GM19351 (cell line): ENCODE data around the gene CDH4.
"Not testable (repeated sequence)": the region's sequence is repeated elsewhere in the genome, so short reads cannot be mapped to it uniquely, and the experiment has no call there.

Experiments used
- ATAC-seq: cut with Tn5 transposase; IDR thresholded peaks from one replicate; pipeline ENCODE4 v1.9.1; 2021; ENCODE audit warnings: mild to moderate bottlenecking, moderate library complexity; ENCODE audit not compliant: unreplicated experiment

CDH4 gene

DNA sequence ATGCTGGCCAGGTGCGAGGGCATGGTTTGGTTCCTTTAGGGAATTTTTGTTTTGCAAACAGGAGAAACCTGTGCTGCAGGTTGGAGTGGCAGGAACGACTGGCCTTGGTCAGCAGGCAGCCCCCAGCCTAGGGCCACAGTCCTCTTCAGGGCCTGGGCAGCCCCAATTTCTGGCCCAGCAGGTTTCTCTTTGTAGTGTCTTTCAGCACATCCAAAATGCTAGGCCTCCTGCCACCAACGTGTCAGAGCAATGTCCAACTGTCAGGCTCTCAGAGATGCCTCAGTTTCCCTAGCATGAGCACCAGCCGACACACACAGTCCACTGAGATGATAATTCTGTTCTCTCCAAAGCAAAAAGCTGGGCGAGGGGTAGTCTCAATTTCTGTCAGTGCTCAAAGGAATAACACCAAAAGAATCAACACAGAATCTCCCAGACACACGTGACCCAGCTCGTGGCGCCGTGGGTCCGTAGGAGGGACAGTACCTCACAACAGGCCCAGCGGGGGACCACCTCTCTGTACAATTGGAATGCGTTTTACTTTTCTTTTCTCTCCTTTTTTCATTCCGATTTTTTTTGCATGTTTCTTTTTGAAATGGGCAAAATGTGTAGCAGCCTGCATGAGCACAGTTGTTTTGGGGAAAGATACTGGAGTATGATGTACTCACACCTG lies 687.8 kb downstream of the CDH4 start:
- no peak for ATAC-seq

DNA sequence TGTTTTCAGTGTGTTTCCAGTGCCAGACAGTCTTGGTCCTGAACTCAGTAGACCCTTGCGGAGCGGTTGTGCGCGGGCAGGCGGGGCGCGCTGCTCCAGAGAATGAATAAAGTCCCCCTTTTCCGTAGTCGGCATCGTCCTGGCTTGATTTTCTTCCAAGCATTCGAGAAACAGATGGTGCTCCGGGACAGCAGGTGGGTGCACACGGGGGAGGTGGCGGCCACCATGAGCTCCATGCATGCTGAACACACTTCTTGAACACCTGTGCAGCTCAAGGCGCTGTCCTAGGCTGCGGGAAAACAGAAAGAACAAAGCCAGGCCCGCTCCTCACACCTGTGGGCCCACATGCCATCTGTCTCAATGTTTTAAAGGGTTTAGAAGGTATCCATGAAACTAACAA lies 688.4 kb downstream of the CDH4 start:
- ATAC-seq: no peak

DNA sequence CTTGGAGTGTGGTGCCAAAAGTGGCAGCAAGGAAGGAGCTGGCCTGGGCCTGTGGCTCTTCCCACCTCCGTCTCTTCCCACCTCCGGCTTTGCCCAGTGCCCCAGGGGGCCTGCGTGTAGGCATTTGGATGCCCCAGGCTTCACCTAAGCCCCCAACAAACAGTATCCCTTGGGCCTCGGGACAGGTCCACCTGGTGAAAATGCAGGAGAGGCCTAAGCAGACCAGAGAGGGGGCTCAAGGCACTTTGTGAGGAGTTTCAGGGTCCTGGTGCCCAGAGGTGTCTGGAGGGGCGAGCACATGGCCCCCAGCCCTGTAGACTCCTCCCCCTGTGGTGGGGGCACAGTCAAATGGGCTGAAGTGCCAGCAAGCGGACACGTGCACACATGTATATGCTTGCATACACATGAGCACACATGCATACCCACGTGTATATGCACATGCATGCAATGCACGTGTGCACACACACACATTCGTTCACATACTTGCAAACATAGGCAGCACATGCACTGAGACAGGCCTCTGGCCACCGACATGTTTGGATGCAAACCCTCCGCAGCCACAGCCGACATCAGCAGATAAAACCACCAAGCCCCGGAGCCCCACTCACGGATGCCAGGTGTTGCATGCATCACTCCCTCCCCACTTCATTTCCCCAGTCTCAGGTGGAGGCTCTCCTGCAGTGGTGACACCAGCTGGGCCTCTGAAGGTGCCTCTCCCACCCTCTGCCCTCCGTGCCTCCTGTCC lies 689.1 kb downstream of the CDH4 start:
- no peak for ATAC-seq

GRCh38 chr20:61941721-61942405 lies 689.8 kb downstream of the CDH4 start:
- ATAC-seq: no peak

DNA sequence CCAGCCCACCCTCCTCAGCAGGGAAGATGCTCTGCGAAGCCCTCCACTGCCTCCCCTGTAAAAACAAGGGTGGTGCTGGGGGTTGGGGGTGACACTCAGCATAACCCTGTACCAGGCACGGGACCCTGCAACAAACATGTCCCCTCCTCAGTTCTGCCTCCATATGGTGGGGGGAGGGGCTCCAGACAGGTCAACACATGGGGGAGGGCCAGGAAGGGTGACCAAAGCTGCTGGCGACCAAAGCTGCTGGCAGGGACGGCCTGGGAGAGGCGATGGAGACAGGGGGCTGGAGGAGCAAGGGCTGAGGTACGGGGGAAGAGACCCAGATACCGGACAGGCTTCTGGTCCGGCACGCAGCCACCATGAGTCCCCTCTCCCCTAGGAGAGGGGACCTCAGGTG lies 690.5 kb downstream of the CDH4 start:
- no peak for ATAC-seq

DNA sequence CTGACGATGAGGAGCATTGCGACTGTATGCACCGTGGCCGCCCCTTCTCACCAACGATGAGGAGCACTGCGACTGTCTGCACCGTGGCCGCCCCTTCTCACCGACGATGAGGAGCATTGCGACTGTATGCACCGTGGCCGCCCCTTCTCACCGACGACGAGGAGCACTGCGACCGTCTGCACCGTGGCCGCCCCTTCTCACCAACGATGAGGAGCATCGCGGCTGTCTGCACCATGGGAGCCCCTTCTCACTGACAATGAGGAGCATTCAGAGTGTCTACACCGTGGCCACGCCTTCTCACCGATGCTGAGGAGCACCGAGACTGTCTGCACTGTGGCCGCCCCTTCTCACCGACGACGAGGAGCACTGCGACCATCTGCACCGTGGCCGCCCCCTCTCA lies 692.9 kb downstream of the CDH4 start:
- ATAC-seq: not testable (repeated sequence)

DNA sequence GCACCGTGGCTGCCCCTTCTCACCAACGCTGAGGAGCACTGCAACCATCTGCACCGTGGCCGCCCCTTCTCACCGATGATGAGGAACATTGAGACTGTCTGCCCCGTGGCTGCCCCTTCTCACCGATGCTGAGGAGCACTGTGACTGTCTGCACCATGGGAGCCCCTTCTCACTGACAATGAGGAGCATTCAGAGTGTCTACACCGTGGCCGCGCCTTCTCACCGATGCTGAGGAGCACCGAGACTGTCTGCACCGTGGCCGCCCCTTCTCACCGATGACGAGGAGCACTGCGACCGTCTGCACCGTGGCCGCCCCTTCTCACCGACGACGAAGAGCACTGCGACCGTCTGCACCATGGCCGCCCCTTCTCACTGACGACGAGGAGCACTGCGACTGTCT lies 693.4 kb downstream of the CDH4 start:
- ATAC-seq: not testable (repeated sequence)

GRCh38 chr20:61948056-61948455 lies 696.0 kb downstream of the CDH4 start:
- ATAC-seq: not testable (repeated sequence)

DNA sequence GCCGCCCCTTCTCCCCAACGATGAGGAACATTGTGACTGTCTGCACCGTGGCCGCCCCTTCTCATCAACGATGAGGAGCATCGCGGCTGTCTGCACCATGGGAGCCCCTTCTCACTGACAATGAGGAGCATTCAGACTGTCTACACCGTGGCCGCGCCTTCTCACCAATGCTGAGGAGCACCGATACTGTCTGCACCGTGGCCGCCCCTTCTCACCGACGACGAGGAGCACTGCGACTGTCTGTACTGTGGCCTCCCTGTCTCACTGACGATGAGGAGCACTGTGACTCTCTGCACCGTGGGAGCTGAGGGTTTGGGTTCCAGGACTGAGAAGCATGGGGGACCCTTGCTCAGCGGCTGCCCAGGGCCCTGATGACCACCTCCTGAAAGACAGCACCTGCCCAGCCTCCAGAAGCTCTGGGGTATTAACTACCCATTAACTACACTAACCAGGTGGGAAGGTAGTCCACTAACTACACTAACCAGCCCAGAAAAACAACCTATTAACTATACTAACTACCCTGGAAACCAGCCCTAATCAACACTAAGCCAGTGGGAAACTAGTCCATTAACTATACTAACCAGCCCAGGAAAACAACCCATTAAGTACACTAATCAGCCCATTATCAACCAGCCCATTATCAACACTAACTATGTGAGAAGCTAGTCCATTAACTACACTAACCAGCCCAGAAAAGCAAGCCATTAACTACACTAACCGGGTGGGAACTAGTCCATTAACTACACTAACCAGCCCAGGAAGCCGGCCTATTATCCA lies 696.7 kb downstream of the CDH4 start:
- no peak for ATAC-seq

DNA sequence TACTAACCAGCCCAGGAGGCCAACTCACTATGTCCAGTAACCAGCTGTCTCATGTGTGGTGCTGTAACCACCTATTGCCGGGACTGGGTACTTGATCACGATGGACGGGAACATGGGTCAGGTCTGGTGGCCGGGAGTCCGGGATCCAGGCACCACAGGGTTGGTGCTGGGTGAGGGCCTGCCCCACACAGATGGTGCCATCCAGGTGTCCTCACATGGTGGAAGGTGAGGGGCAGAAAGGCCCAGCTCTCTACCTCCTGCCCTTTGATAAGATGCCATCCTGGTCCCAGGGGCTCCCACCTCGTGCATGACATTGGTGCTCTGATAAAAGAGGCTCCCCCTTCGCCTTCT lies 697.3 kb downstream of the CDH4 start:
- ATAC-seq: no peak

- ATAC-seq: no peak
Observed at GRCh38 chr20:61949714-61950640, 697.9 kb downstream of the CDH4 start.

GRCh38 chr20:61950641-61951071 lies 698.6 kb downstream of the CDH4 start:
- no peak for ATAC-seq

DNA sequence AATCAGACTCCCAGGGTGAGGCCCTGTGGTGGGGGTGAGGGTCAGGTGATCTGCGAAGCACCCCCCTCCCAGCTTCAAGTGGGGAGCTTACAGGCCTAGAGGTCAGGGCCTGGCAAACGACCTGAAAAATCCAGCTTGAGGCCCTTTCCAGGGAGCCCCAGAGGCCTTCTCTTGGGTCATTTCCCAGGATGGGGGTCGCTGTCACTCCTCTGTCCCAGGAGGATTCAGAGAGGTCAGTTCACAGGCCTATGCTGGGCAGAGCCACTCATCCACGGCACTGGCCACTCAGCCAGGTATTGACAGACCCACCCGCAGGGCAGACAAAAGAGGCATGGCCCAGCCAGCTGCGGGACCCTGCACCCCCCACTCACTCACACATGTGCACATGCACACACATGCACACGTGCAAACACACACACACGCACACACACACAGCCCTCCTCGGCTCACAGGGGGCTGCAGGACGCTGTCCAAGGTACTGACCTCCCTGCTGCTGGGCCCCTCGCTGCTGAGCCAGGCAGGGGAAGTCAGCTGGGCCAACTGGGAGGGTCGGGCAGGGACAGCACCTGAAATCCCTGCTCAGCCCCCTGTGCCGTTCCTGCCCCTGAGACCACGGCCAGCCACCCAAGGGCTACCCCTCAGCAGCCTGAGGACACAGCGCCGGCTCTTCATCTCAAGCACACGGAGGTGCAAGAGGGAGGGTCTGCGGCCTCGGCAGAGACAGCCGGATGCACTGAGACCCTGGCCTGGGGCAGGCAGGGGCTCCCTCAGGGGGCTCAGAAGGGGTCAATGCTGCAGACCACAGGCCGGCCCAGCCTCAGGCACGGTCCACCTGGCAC lies 699.9 kb downstream of the CDH4 start:
- ATAC-seq: no peak

GRCh38 chr20:61953037-61954021 lies 701.3 kb downstream of the CDH4 start:
- ATAC-seq: no peak

- no peak for ATAC-seq
Observed at GRCh38 chr20:61954276-61955021, 702.4 kb downstream of the CDH4 start.

DNA sequence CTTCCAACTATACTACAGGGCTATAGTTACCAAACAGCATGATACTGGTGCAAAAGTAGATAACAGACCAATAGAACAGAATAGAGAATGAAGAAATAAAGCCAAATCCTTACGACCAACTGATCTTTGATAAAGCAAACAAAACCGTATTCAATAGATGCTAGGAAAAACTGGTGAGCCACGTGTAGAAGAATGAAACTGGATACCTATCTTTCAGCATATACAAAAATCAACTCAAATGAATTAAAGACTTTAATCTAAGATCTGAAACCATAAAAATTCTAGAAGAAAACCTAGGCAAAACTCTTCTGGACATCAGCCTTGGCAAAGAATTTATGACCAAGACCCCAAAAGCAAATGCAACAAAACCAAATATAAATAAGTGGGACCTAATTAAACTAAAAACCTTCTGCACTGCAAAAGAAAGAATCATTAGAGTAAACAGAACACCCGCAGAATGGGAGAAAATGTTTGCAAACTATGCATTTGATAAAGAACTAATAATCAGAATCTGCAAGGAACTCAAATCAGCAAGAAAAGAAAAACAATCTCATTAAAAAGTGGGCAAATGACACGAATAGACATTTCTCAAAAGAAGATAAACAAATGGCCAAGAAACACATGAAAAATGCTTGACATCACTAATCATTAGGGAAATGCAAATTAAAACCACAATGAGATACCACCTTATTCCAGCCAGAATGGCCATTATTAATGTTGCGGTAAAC lies 703.8 kb downstream of the CDH4 start:
- ATAC-seq: no peak
